ENCODE measurements around the gene SAMD5.

SAMD5 gene

GRCh38 chr6:147548921-147549475 lies 40.5 kb downstream of the SAMD5 start:
- no peak overlapping the region for H3K4me3 ChIP-seq (ENCODE audit: low read depth, low read length)
- in situ Hi-C loops (cut with HindIII; ENCODE audit: low sequenced_read_pairs) = no loop called here
- no peak for TF ChIP-seq CTCF (IDR thresholded peaks at IDR 0.05; ENCODE audit: low read depth, low read length)
- DNase-seq (ENCODE audit: low read depth, low spot score) = no peak

- in situ Hi-C loops (cut with HindIII; ENCODE audit: low sequenced_read_pairs) = no loop called here
- no peak for TF ChIP-seq CTCF (IDR thresholded peaks at IDR 0.05; ENCODE audit: low read depth, low read length)
- H3K4me3 ChIP-seq (ENCODE audit: low read depth, low read length) = no peak overlapping the region
- DNase-seq (ENCODE audit: low read depth, low spot score) = no peak
Observed at GRCh38 chr6:147549531-147549930, 41.0 kb downstream of the SAMD5 start.

GRCh38 chr6:147551976-147552375 lies 43.5 kb downstream of the SAMD5 start:
- in situ Hi-C loops (cut with HindIII; ENCODE audit: low sequenced_read_pairs) = no loop called here
- TF ChIP-seq CTCF (IDR thresholded peaks at IDR 0.05; ENCODE audit: low read depth, low read length) = no peak
- no peak overlapping the region for H3K4me3 ChIP-seq (ENCODE audit: low read depth, low read length)
- no peak for DNase-seq (ENCODE audit: low read depth, low spot score)

- in situ Hi-C loops (cut with HindIII; ENCODE audit: low sequenced_read_pairs) = no loop called here
- no peak for DNase-seq (ENCODE audit: low read depth, low spot score)
- TF ChIP-seq CTCF (IDR thresholded peaks at IDR 0.05; ENCODE audit: low read depth, low read length) = no peak
- no peak overlapping the region for H3K4me3 ChIP-seq (ENCODE audit: low read depth, low read length)
Observed at GRCh38 chr6:147553099-147553498, 44.6 kb downstream of the SAMD5 start.

GRCh38 chr6:147554281-147554680 lies 45.8 kb downstream of the SAMD5 start:
- no peak for TF ChIP-seq CTCF (IDR thresholded peaks at IDR 0.05; ENCODE audit: low read depth, low read length)
- DNase-seq (ENCODE audit: low read depth, low spot score) = no peak

GRCh38 chr6:147559006-147559405 lies 50.5 kb downstream of the SAMD5 start:
- H3K4me3 ChIP-seq (ENCODE audit: low read depth, low read length) = no peak overlapping the region
- DNase-seq (ENCODE audit: low read depth, low spot score) = no peak
- no peak for TF ChIP-seq CTCF (IDR thresholded peaks at IDR 0.05; ENCODE audit: low read depth, low read length)
- in situ Hi-C loops (cut with HindIII; ENCODE audit: low sequenced_read_pairs) = no loop called here

More at GRCh38 chr6:147554281-147554680, 45.8 kb downstream of the SAMD5 start:
- in situ Hi-C loops (cut with HindIII; ENCODE audit: low sequenced_read_pairs) = no loop called here
- no peak overlapping the region for H3K4me3 ChIP-seq (ENCODE audit: low read depth, low read length)

GRCh38 chr6:147560670-147561069 lies 52.2 kb downstream of the SAMD5 start:
- DNase-seq (ENCODE audit: low read depth, low spot score) = no peak
- no peak overlapping the region for H3K4me3 ChIP-seq (ENCODE audit: low read depth, low read length)
- TF ChIP-seq CTCF (IDR thresholded peaks at IDR 0.05; ENCODE audit: low read depth, low read length) = no peak
- in situ Hi-C loops (cut with HindIII; ENCODE audit: low sequenced_read_pairs) = no loop called here
